HG03432 (cell line): ENCODE results near the gene RPRD1B.

Experiments used
- ATAC-seq: cut with Tn5 transposase; IDR thresholded peaks from one replicate; pipeline ENCODE4 v1.9.1; 2021; ENCODE audit warnings: mild to moderate bottlenecking, moderate library complexity; ENCODE audit not compliant: unreplicated experiment

Gene RPRD1B

DNA sequence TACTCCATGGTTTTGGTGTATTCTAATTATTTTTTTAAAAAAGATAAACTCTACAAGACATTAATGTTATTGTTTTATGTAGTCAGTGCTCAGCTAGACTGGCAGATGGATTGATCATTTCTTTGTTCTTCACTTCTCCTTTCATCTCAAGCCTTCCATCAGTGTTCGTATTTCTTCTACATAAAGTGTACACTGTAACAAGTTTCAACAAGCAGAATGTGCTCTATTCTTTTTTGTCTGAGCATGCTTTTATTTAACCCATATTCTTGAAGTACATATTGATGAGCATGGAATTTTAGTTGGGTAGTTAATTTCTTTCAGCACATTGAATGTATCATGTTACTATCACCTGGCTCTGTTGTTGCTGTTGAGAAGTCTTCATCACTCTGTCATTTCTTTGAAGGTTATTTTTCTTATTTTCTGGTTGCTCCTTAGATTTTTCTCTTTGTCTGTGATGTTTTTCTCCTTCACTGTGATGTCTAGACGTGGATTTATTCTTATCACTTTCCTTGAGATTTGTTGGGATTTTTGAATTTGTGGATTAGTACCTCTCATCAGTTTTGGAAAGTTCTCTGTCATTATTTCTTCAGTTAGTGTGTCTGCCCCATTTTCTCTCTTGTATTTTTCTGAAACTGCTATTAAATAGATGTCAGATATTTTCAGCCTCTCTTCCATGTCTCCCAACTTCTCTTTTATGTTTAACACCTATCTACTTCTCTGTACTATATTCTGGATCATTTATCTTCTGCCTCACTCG is 83.0 kb downstream of the RPRD1B start:
- ATAC-seq: no peak

DNA sequence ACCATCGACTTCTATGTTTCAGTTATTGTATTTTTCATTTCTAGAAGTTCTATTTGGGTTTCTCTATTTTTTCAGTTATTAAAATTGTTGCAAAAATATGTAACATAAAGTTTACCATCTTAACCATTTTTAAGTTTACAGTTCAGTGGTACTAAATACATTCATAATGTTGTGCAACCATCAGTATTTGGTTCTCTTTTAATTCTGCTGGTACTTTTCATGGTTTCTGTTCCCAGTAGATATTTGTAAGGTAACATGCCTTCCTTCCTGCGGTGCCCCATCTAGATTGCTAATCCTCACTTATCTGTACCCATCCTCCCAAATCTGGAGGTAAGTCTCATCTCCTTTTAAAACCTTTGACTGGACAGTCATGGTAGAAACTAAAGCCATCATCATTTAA is 83.7 kb downstream of the RPRD1B start:
- ATAC-seq: no peak

DNA sequence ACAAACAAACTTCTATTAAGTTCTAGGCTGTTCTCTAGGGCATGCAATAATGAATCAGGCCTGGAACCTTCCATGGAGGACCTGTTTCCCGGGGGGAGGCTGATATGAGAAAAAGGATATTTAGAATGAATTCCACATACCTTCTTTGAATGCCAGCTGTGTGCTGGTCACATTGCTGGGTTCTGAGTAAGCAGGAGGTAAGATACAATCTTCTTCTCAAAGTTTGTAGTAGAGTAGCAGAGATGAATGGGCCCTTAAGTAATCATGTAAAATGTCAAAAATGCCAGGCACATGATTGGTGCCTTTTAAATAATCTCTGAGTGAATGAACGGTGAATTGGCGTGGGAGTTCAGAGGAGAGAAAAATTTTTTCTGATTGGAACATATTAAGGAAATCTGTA is 84.1 kb downstream of the RPRD1B start:
- no peak for ATAC-seq

DNA sequence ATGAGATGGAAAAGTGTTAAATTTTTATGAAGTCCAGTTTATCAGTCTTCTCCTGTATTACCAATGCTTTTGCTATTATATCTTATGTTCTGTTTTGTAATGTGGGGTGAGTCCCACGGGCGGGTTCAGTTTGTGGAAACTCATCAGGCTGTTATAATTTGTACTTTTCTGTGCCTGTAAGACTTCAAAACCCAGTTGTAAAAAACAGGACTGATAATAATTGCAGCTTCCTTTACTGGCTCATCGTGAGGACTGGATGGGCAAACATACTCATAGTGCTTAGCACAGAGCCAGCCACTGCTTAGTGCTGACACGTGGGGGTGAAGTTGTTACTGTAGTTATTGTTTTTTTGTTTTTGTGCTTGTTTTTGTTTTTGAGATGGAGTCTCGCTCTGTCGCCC is 85.9 kb downstream of the RPRD1B start:
- ATAC-seq: no peak

- no peak for ATAC-seq
These were observed 87.1 kb downstream of the RPRD1B start for GRCh38 chr20:38120625-38120988.

DNA sequence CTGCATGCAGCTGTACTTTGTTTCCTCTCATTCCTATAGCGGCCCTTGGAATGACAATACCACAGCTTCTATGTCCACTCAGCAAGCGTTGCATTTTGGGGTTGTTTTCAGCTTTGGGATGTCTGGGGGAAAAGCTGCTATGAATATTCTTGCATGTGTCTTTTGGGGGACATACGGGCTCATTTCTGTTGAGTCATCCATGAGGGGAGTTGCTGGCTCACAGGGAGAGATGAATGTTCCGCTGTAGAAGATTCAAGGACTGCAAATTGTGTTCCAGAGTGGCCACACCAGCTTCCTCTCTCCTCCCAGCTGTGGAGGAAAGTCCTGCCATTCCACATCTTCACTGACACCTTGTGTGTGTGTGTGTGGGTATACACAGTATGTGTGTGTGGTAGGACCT is 88.2 kb downstream of the RPRD1B start:
- no peak for ATAC-seq

GRCh38 chr20:38123021-38123587 is 89.6 kb downstream of the RPRD1B start:
- no peak for ATAC-seq

DNA sequence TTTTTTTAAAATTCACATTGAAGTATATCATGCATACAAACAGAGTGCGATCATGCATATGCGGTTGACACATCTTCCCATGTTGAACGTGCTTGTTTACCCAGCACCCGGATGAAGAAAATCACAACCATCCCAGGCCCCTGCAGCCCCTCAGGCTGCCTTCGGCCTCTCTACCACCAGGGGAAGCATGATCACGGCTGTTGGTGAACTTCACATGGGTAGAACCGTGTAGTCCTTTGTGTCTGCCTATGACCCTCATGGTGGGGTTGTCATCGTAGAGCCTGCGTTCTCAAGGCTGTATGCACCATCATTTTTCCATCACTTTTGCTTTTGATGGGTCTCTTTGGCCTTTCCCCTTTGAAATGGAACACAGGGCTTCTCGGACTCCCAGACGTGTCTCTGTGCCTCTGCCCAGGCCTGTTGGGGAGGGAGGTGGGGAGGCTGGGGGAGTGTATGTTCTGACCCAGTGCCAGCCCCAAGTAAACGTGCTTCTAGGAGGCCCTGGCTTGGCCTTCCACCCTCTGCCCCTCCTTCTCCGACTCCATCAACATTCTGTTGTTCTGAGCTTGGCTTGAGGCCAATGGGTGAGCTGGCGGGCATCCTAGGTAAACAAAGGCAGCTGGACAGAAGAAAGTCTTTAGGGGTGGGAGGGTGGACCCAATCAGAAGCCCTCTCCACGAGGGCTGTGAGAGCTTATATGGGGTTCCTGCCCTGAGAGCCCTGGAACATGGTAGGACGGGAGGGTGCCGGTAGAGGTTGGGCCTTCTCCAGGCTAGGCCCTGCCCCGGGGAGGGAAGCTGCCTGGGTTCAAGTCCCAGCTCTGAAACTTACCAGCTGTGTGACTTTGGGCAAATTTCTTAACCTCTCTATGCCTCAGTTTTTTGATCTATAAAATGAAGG is 91.9 kb downstream of the RPRD1B start:
- ATAC-seq: no peak

DNA sequence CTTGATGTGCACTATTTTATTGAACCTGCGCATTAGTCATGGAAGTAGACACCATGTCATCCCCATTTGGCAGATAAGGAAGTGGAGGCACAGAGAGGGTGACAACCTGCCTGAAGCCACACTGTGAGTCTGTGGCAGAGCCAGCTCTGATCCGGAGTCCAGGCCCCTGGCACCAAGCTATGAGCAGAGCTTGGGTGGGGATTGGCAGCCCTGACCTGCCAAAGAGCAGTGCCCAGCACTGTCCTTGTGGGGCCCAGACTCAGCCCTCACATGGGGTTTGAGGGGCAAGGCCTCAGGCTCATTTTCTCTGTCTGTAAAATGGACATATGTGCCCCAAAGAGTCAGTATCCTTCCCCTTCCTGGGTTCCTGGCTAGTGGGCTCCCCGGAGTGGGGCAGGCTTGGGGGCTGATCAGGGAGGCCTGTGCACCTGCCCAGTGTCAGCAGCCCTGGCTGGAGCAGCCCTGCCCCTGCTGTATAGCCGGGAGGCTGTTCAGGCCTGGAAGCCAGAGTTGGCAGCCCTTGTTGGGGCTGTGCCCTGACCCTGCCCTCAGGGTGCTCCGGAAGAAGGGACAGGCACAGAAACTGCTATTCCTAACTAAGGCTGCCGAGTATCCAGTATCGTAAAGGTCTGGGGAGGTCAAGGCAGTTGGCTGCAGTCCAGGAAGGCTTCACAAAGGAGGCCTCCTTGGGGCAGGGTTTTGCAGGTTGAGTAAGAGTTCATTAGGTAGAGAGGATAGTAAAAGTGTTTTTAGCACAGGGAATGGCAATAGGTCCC is 92.8 kb downstream of the RPRD1B start:
- ATAC-seq: no peak

DNA sequence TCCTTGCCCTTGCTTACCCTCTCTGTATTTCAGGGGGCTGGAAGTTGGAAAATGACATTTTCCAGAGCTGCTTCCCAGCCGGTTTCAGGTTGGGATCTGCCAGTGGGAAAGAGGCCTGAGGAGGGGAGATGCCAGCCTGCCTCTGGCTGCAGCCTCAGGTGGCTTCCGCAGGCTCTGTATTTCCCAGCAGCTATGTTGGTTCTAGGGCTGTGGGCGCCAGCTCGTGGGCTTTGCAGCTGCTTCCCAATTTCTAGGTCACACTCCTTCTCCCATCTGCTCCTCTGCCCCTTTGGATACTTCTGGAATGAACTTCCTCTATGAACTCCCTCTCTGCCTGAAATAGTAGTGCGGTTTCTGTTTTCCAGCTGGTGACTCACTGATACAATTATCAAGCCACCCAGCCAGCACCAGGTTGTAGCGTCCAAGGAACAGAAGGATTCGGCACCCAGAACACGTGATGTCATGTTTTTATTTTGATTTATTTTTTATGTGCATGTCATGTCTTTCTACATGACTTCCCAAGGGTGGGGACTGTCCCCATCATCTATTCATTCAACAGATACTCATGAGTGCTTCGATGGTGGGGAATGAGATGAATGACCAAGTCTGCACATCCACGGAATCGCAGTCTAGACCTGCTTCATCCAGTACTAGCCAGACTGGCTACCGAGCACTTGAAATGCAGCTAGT is 93.5 kb downstream of the RPRD1B start:
- ATAC-seq: no peak

GRCh38 chr20:38127920-38128528 is 94.5 kb downstream of the RPRD1B start:
- ATAC-seq: no peak

GRCh38 chr20:38128691-38129090 is 95.1 kb downstream of the RPRD1B start:
- no peak for ATAC-seq

DNA sequence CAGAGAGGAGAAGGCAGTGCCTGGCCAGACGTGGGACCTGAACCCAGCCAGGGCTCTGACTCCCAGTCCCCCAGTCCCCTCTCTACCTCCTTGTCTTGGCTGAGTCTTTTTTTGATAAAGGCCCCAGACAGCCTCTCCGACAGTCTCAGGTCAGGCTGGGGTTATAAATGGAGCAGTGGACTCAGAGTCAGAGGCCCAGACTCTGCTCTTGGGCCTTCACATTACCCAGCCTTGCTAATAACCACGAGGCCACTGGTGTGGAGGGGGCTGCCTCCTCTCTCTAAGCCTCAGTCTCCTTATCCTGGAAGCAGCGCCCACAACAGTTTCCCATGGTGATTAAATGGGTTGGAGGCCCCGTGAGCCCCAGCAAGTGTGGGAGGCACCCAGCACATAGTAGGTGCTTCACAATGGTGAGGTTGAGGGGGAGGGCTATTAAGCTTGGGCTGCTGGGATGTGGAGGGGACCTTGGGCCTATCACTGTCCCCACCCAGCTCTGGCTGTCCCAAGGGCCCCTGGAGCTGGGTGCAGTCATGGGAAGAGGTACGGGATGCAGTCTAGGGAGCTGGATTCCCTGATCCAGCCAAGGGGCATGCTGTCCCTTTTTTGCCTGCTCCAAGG is 95.8 kb downstream of the RPRD1B start:
- ATAC-seq: no peak

GRCh38 chr20:38129893-38130609 is 96.5 kb downstream of the RPRD1B start:
- no peak for ATAC-seq

DNA sequence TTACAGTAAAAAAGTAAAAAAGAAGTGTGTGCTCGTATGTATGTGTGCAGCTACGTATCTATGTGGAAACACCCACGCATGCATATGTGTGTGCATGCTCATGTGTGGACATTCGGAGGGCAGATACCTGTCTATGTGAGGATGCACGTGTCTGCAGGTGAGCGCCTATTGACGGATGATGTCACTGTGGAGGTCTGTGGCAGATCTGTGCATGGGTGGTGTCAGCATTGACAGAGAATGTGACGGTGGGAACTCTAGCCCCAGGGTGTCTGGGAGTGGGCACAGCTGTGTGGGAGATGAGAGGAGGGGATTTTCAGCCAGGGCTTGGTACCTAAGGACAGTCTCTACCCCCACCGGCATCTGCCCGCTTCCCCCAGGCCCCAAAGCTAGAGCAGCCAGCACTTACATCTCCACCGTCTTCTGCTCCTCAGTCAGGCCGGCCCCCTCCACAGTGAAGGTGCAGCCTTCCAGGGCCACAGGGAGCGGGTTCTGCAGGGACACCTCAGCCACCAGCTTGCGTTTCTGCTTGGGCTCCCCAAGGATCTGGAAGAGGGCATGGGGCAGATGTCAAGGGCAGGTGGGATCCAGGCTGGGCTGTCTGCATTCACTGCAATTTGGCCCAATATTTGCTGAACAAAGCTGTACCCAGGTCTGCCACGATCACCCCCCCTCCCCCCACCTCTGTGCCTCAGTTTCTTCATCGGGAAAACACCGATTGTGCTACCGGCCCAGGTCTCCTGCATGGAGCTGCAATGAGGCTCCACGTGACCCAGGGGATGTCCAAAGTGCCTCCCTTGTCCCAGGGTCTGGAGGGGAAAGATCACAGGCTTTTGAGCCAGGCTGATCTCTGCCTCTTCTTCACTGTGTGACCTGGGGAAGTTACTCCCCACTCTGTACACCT is 97.4 kb downstream of the RPRD1B start:
- ATAC-seq: no peak

GRCh38 chr20:38131588-38132121 is 98.1 kb downstream of the RPRD1B start:
- ATAC-seq: no peak

DNA sequence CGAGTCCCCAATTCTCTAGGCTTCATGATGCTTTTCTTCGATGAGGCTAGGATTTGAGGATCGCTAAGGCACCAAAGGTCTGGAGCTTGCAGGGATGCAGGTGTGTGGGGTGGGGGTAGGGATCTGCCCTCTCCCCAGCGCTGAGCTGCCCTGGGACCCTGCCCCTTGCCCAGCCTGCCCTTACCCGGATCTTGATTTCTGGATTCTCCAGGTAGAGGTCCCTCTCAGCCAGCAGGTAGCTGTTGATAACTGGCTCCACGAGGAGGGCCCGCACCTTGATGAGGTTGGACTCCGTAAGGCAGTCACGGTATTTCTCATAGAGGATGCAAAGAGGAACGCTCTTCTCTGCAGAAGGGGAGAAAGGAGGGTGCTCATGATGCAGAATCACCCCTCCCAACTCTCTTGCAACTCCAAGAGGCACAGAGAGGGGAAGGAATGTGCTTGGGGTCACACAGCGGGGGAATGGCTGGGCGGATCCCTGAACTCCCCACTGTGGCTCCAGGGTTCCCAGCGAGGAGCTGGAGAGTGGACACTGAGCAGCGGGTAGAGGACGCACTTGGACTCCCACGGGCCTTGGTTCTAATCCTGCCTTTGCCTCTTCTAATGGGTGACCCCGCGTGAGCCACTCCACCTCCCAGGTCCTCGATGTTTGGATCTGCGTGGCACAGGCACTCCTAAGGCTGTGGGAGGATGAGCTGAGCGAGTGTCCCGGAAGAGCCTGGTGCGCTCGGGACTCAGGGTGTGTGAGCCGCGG is 98.8 kb downstream of the RPRD1B start:
- ATAC-seq: no peak
